ENCODE results near the gene GPBAR1.
"Not testable (repeated sequence)": the region's sequence is repeated elsewhere in the genome, so short reads cannot be mapped to it uniquely, and the experiment has no call there.

The GPBAR1 gene

DNA sequence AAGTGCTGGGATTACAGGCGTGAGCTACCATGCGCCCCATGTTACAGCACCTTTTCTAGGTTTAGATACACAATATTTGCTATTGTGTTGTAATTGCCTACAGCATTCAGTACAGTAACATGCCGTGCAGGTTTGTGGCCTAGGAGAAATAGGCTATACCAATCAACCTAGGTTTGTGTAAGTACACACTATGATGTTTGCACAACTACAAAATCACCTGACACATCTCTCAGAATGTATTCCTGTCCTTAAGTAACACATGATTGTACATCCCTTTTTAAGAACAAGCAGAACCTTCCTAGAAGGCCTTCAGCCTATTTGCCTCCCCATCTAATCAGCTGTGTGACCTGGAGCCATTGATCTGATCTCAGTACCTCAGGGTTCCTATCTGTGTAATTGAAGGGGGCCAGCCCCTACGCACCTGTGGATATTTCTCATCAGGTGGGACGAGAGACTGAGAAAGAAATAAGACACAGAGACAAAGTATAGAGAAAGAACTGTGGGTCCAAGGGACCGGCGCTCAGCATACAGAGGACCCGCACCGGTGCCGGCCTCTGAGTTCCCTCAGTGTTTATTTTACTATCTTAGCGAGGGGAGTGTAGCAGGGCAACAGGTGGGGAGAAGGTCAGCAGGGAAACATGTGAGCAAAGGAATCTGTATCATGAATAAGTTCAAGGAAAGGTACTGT lies 50.2 kb downstream of the GPBAR1 start:
- no peak for DNase-seq (ENCODE audit: low read depth in 2 of 2)

DNA sequence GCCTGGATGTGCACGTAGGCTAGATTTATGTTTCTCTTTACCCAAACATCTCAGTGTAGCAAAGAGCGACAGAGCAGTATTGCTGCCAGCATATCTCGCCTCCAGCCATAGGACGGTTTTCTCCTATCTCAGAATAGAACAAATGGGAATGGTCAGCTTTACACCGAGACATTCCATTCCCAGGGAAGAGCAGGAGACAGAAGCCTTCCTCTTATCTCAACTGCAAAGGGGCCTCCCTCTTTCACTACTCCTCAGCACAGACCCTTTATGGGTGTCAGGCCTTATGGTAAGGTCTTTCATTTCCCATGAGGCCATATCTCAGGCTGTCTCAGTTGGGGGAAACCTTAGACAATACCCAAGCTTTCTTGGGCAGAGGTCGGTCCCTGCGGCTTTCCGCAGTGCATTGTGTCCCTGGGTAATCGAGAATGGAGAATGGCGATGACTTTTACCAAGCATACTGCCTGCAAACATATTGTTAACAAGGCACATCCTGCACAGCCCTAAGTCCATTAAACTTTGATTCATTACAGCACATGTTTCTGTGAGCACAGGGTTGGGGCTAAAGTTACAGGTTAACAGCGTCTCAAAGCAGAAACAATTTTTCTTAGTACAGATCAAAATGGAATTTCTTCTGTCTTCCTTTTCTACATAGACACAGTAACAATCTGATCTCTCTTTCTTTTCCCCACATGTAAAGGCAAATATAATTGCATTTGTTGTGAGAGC lies 50.9 kb downstream of the GPBAR1 start:
- DNase-seq (ENCODE audit: low read depth in 2 of 2), result not testable (repeated sequence)

DNA sequence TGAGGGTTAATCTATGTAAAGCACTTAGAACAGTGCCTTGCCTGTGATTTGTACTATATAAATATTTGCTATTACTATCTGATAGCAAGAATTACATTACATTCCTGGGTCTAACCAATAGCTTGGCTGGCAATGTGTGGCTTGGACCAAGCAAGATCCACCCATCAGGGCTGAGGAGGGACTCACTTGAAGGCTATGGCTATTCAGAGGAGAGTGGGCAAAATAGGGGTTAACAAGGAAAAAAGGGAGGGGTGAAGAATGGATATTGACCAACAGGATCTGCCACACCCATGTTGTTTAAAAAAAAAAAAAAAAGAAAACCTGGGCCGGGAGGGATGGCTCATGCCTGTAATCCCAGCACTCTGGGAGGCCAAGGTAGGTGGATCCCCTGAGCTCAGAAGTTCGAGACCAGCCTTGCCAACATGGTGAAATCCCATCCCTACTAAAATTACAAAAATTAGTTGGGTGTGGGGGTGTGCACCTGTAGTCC lies 51.5 kb downstream of the GPBAR1 start:
- no peak for DNase-seq (ENCODE audit: low read depth in 2 of 2)

DNA sequence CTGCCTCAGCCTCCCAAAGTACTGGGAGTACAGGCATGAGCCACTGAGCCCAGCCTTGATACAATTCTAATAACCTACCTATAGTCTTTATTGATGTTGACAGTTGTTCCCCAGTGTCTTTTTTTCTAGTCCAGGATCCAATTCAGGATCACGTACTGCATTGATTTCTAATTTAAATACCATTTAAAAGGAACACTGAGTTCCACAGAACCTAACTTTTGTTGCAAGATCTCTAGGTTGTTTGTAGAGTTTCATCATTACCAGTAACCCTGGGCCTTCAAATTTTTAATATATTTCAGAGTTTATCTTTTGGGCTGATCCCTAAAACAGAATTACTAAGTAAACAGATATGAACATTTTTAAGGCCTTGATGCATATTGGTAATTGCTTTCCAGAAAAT lies 52.5 kb downstream of the GPBAR1 start:
- no peak for DNase-seq (ENCODE audit: low read depth in 2 of 2)
